ENCODE measurements around the gene SPRR2B. TPM values are rescaled to one million over a fixed set of nuclear protein-coding genes. Genes with fewer than 3 reads are reported as not detected.
"Not testable (repeated sequence)": the region's sequence is repeated elsewhere in the genome, so short reads cannot be mapped to it uniquely, and the experiment has no call there.

SPRR2B gene
- not detected in 2 replicates for total RNA-seq (ENCODE audit: low replicate concordance)
- long read RNA-seq: 0 reads

GRCh38 chr1:153071511-153071910 is at the start of gene SPRR2B:
Gene SPRR2B (minus strand): TSS chr1:153071611. CDS start chr1:153070839, 772 bp downstream.
- no peaks in the 10 kb centered on the region for H3K9me3 Mint-ChIP-seq
- TF ChIP-seq CTCF (conservative IDR thresholded peaks at IDR 0.05): no peak
- no peak within 1 kb of the TSS for H3K27ac Mint-ChIP-seq
- no peaks in the 10 kb centered on the region for H3K4me1 Mint-ChIP-seq (ENCODE audit: unreplicated experiment)
- no peaks in the 10 kb centered on the region for H3K36me3 Mint-ChIP-seq
- no peak for DNase-seq (ENCODE audit: extremely low spot score, unreplicated experiment)
- peaks cover 10% of the 10 kb centered on the region for H3K27me3 Mint-ChIP-seq
- no peak within 1 kb of the TSS for H3K4me3 Mint-ChIP-seq

GRCh38 chr1:153120945-153121344 is 49.5 kb upstream of the SPRR2B start:
- no peaks in the 10 kb centered on the region for H3K27me3 Mint-ChIP-seq
- no peaks in the 10 kb centered on the region for H3K36me3 Mint-ChIP-seq
- H3K4me3 Mint-ChIP-seq: no peak overlapping the region
- no peak for DNase-seq (ENCODE audit: extremely low spot score, unreplicated experiment)
- no peak for TF ChIP-seq CTCF (conservative IDR thresholded peaks at IDR 0.05)
- no peak overlapping the region for H3K27ac Mint-ChIP-seq
- peaks cover 10% of the 10 kb centered on the region for H3K4me1 Mint-ChIP-seq (ENCODE audit: unreplicated experiment)
- H3K9me3 Mint-ChIP-seq: peaks cover 18% of the 10 kb centered on the region

- H3K9me3 Mint-ChIP-seq: peaks cover 6% of the 10 kb centered on the region
- no peaks in the 10 kb centered on the region for H3K27me3 Mint-ChIP-seq
- TF ChIP-seq CTCF (conservative IDR thresholded peaks at IDR 0.05): no peak
- peaks cover 10% of the 10 kb centered on the region for H3K4me1 Mint-ChIP-seq (ENCODE audit: unreplicated experiment)
- H3K27ac Mint-ChIP-seq: peak overlapping the region; percentile 7
- DNase-seq (ENCODE audit: extremely low spot score, unreplicated experiment): no peak
- no peak overlapping the region for H3K4me3 Mint-ChIP-seq
- H3K36me3 Mint-ChIP-seq: no peaks in the 10 kb centered on the region
Measured at GRCh38 chr1:153119491-153119971, 48.1 kb upstream of the SPRR2B start.

GRCh38 chr1:153115264-153115663 is 43.9 kb upstream of the SPRR2B start:
- H3K9me3 Mint-ChIP-seq; H3K4me1 Mint-ChIP-seq (ENCODE audit: unreplicated experiment): not testable (repeated sequence)
- peak overlapping the region; percentile 33 for H3K27ac Mint-ChIP-seq

GRCh38 chr1:153113416-153113815 is 42.0 kb upstream of the SPRR2B start, which contains the start of gene SPRR2F:
Gene SPRR2F (minus strand): TSS chr1:153113516. CDS start chr1:153112733, 783 bp downstream.
- H3K27ac Mint-ChIP-seq: no peak within 1 kb of the TSS
- H3K9me3 Mint-ChIP-seq: no peaks in the 10 kb centered on the region
- TF ChIP-seq CTCF (conservative IDR thresholded peaks at IDR 0.05): no peak

More at GRCh38 chr1:153115264-153115663, 43.9 kb upstream of the SPRR2B start:
- H3K27me3 Mint-ChIP-seq; H3K4me3 Mint-ChIP-seq; H3K36me3 Mint-ChIP-seq; DNase-seq (ENCODE audit: extremely low spot score, unreplicated experiment): not testable (repeated sequence)

GRCh38 chr1:153112454-153112853 is 41.0 kb upstream of the SPRR2B start:
- not testable (repeated sequence) for H3K4me1 Mint-ChIP-seq (ENCODE audit: unreplicated experiment); DNase-seq (ENCODE audit: extremely low spot score, unreplicated experiment); H3K27me3 Mint-ChIP-seq; H3K9me3 Mint-ChIP-seq; H3K4me3 Mint-ChIP-seq; H3K27ac Mint-ChIP-seq; H3K36me3 Mint-ChIP-seq

More at GRCh38 chr1:153113416-153113815, 42.0 kb upstream of the SPRR2B start, which contains the start of gene SPRR2F:
- no peak for DNase-seq (ENCODE audit: extremely low spot score, unreplicated experiment)
- no peak within 1 kb of the TSS for H3K4me3 Mint-ChIP-seq
- no peaks in the 10 kb centered on the region for H3K36me3 Mint-ChIP-seq
- H3K27me3 Mint-ChIP-seq: no peaks in the 10 kb centered on the region
- no peaks in the 10 kb centered on the region for H3K4me1 Mint-ChIP-seq (ENCODE audit: unreplicated experiment)

Measured in type B pancreatic cell (in vitro differentiated cells).